HG02885 (cell line): ENCODE results near the gene OCIAD1.
A peak's percentile ranks its signal among the peaks of the same experiment; 100 is the strongest.
"Not testable (repeated sequence)": the region's sequence is repeated elsewhere in the genome, so short reads cannot be mapped to it uniquely, and the experiment has no call there.

Experiments
- ATAC-seq: cut with Tn5 transposase; IDR thresholded peaks from one replicate; pipeline ENCODE4 v1.9.1; 2021; ENCODE audit warnings: mild to moderate bottlenecking; ENCODE audit not compliant: unreplicated experiment, poor library complexity

Gene OCIAD1

GRCh38 chr4:48830706-48831531 lies at the start of gene OCIAD1:
Gene OCIAD1 (plus strand): TSS chr4:48831088. CDS start chr4:48832625, 1,537 bp downstream.
- ATAC-seq: peak; percentile 100

- no peak for ATAC-seq
These were observed 48.9 kb upstream of the OCIAD1 start for GRCh38 chr4:48781968-48782367.

- no peak for ATAC-seq
These were observed 45.6 kb upstream of the OCIAD1 start for GRCh38 chr4:48785302-48785701.

GRCh38 chr4:48786549-48786948 lies 44.3 kb upstream of the OCIAD1 start:
- ATAC-seq: no peak

- no peak for ATAC-seq
These were observed 43.8 kb upstream of the OCIAD1 start for GRCh38 chr4:48787056-48787455.

GRCh38 chr4:48790561-48790960 lies 40.3 kb upstream of the OCIAD1 start:
- no peak for ATAC-seq

- ATAC-seq: no peak
These were observed 39.6 kb upstream of the OCIAD1 start for GRCh38 chr4:48791313-48791712.

- peak; percentile 68 for ATAC-seq
These were observed 38.4 kb upstream of the OCIAD1 start for GRCh38 chr4:48792348-48793006.

GRCh38 chr4:48795108-48795507 lies 35.8 kb upstream of the OCIAD1 start:
- peak; percentile 41 for ATAC-seq

GRCh38 chr4:48796191-48796926 lies 34.5 kb upstream of the OCIAD1 start:
- no peak for ATAC-seq

- no peak for ATAC-seq
These were observed 33.8 kb upstream of the OCIAD1 start for GRCh38 chr4:48796927-48797679.

- no peak for ATAC-seq
These were observed 32.8 kb upstream of the OCIAD1 start for GRCh38 chr4:48798117-48798516.

GRCh38 chr4:48799157-48799556 lies 31.7 kb upstream of the OCIAD1 start:
- ATAC-seq: peak; percentile 35

GRCh38 chr4:48800155-48800554 lies 30.7 kb upstream of the OCIAD1 start:
- not testable (repeated sequence) for ATAC-seq

- no peak for ATAC-seq
These were observed 29.7 kb upstream of the OCIAD1 start for GRCh38 chr4:48801016-48801715.

- no peak for ATAC-seq
These were observed 26.1 kb upstream of the OCIAD1 start for GRCh38 chr4:48804584-48805301.

GRCh38 chr4:48812866-48813265 lies 18.0 kb upstream of the OCIAD1 start:
- no peak for ATAC-seq

GRCh38 chr4:48813964-48814363 lies 16.9 kb upstream of the OCIAD1 start:
- ATAC-seq: peak; percentile 77

GRCh38 chr4:48815483-48815882 lies 15.4 kb upstream of the OCIAD1 start:
- peak; percentile 58 for ATAC-seq
